Muscle of arm (tissue), 12 donors: ENCODE measurements around the gene UGT2B10. TPM values are rescaled to one million over a fixed set of nuclear protein-coding genes. Genes with fewer than 3 reads are reported as not detected.

Experiments
- DNase-seq: peaks from one replicate; pipeline ENCODE4 v3.0.0-alpha.2; 2013
- polyA plus RNA-seq, 12 donors: library from polyadenylated mRNA; unstranded; fragments of 120-200 nt; gene quantifications; one replicate each; pipeline ENCODE4 v1.2.1, GENCODE V29; 2013; ENCODE audit not compliant: insufficient read length in 12 of 12

Gene UGT2B10
- polyA plus RNA-seq, 12 donors, result 0.17 to 0.71 TPM; not detected in 10

DNA sequence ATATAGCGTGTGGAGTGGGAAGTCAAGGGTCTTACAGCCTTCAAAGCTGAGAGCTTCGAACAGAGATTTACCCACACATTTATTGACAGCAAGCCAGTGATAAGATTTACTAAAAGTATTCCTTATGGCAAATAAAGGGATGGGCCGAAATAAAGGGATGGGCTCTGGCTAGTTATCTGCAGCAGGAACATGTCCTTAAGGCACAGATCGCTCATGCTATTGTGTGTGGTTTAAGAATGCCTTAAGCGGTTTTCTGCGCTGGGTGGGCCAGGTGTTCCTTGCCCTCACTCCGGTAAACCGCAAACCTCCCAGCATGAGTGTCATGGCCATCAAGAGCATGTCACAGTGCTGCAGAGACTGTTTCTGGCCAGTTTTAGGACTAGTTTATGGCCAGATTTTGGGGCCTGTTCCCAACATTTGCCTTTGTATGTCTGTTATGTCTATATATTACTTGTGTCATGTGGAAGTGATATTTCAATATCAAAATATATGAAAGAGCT lies 53.5 kb downstream of the UGT2B10 start:
- no peak for DNase-seq

- DNase-seq, result no peak
Observed at GRCh38 chr4:68871809-68872642, 56.2 kb downstream of the UGT2B10 start.

- no peak for DNase-seq
Observed at GRCh38 chr4:68872643-68873502, 57.1 kb downstream of the UGT2B10 start.

DNA sequence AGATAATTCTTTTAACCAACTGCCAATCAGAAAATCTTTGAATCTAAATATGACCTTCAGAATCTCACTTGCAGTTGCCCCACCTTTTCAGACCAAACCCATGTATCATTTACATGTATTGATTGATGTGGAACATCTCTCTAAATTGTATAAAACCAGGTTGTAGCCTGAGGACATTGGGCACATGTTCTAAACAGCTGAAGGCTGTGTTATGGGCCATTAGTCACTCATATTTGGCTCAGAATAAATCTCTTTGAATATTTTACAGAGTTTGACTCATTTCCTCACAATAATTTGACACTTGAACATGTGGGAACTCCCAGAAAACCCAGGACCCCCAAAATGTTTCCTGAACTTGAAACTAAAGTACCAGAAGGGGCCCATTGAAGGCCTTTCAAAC lies 58.7 kb downstream of the UGT2B10 start:
- DNase-seq, result no peak

DNA sequence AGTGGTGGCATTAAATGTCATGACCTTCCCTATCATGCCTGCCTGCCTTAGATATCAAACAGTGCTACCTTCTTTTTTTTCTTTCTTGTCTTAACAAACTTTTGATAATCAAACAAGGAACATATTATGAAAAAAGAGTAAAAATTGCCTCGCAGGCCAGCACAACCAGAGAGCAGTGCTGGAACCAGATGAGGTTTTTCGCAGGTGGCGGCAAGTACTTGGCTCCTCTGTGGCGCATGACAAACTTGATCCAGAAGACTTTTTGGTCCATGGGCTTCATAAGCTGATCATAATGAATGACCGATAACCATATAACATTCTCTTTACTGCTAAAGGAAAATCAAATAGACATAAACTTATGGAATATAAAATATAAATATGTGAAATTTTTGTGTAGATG lies 61.8 kb downstream of the UGT2B10 start:
- DNase-seq, result no peak

DNA sequence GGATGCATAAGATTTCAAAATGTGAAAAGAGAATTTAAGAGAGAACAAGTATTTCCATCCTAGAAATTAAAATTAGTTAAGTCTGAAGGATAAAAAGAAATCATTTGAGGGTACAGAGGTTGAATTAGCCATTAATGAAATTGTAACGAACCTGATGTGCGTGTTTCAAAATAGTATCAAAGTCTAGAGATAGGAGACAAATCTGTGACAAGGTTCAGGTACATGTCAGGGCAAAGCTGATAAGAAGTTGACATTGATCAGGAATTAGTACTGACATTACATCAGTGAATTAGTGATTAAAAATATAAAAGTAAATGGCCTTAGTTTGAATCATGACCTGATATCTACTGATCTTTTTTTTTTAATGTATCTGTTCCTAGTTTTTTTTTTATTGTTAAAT lies 62.3 kb downstream of the UGT2B10 start:
- DNase-seq, result no peak

Other genes starting within 250 kb of the UGT2B10 start
- gene UGT2B17, start 239.7 kb upstream of the UGT2B10 start, polyA plus RNA-seq, result 10 to 100 TPM in 1 of 12 donors, under 1 TPM in 1, not detected in 10; 0.22 to 78.7 TPM
- gene UGT2B15, start 145.3 kb upstream of the UGT2B10 start, polyA plus RNA-seq, result under 1 TPM in 3 of 12 donors, not detected in 9; 0.08 to 0.11 (median 0.10) TPM
- 10 to 100 TPM in 1 of 12 donors, under 1 TPM in 5, not detected in 6; 0.16 to 44.4 (median 0.27) TPM for gene UGT2A3, start 135.8 kb downstream of the UGT2B10 start, polyA plus RNA-seq